ENCODE measurements around the gene ILDR2.

ILDR2 gene

GRCh38 chr1:167011560-167012191 lies 36.3 kb upstream of the ILDR2 start:
- no peak for TF ChIP-seq CTCF (IDR thresholded peaks at IDR 0.05; ENCODE audit: insufficient read depth, low read depth, low read length, missing control alignments)
- no peak for DNase-seq (ENCODE audit: low read depth)

GRCh38 chr1:167003711-167004110 lies 28.4 kb upstream of the ILDR2 start:
- no peak for DNase-seq (ENCODE audit: low read depth)
- H3K4me3 ChIP-seq (ENCODE audit: low read depth, low read length) = no peak overlapping the region
- TF ChIP-seq CTCF (IDR thresholded peaks at IDR 0.05; ENCODE audit: insufficient read depth, low read depth, low read length, missing control alignments) = no peak

More at GRCh38 chr1:167011560-167012191, 36.3 kb upstream of the ILDR2 start:
- H3K4me3 ChIP-seq (ENCODE audit: low read depth, low read length) = no peak overlapping the region

- no peak for TF ChIP-seq CTCF (IDR thresholded peaks at IDR 0.05; ENCODE audit: insufficient read depth, low read depth, low read length, missing control alignments)
- DNase-seq (ENCODE audit: low read depth) = no peak
- H3K4me3 ChIP-seq (ENCODE audit: low read depth, low read length) = no peak overlapping the region
Measured at GRCh38 chr1:167002354-167002753, 27.0 kb upstream of the ILDR2 start.

- no peak for DNase-seq (ENCODE audit: low read depth)
- no peak overlapping the region for H3K4me3 ChIP-seq (ENCODE audit: low read depth, low read length)
- TF ChIP-seq CTCF (IDR thresholded peaks at IDR 0.05; ENCODE audit: insufficient read depth, low read depth, low read length, missing control alignments) = no peak
Measured at GRCh38 chr1:167000546-167000945, 25.2 kb upstream of the ILDR2 start.

- peak; percentile 65 for DNase-seq (ENCODE audit: low read depth)
- no peak for TF ChIP-seq CTCF (IDR thresholded peaks at IDR 0.05; ENCODE audit: insufficient read depth, low read depth, low read length, missing control alignments)
- H3K4me3 ChIP-seq (ENCODE audit: low read depth, low read length) = no peak overlapping the region
Measured at GRCh38 chr1:166999500-167000055, 24.2 kb upstream of the ILDR2 start.

- TF ChIP-seq CTCF (IDR thresholded peaks at IDR 0.05; ENCODE audit: insufficient read depth, low read depth, low read length, missing control alignments) = no peak
- no peak overlapping the region for H3K4me3 ChIP-seq (ENCODE audit: low read depth, low read length)
- DNase-seq (ENCODE audit: low read depth) = peak; percentile 10
Measured at GRCh38 chr1:166999075-166999474, 23.7 kb upstream of the ILDR2 start.

All from GM12865 (cell line).